ENCODE data around the gene PFDN6. TPM values are rescaled to one million over a fixed set of nuclear protein-coding genes. Genes with fewer than 3 reads are reported as not detected.

Gene PFDN6
- total RNA-seq, 1 donor from 2014 or later, result 71.8 TPM

Other genes with a start within 250 kb of the PFDN6 start
- gene HLA-DPA1, start 216.0 kb upstream of the PFDN6 start, total RNA-seq, result 201 and 213 TPM in 2 replicates
- gene HLA-DPB1, start 213.6 kb upstream of the PFDN6 start, total RNA-seq, result 93.9 and 99.1 TPM in 2 replicates
- 0.42 and 0.61 TPM in 2 replicates for gene COL11A2, start 97.1 kb upstream of the PFDN6 start, total RNA-seq
- 44.1 and 47.2 TPM in 2 replicates for gene RXRB, start 88.9 kb upstream of the PFDN6 start, total RNA-seq
- 60.7 and 62.1 TPM in 2 replicates for gene SLC39A7, start 88.7 kb upstream of the PFDN6 start, total RNA-seq
- gene HSD17B8, start 84.9 kb upstream of the PFDN6 start, total RNA-seq, result 6.9 TPM in 2 replicates
- gene RING1, start 81.1 kb upstream of the PFDN6 start, total RNA-seq, result 44.0 and 46.0 TPM in 2 replicates
- gene VPS52, start 17.7 kb upstream of the PFDN6 start, total RNA-seq, result 64.0 and 71.6 TPM in 2 replicates
- 1,946 and 1,985 TPM in 2 replicates for gene RPS18, start 17.5 kb upstream of the PFDN6 start, total RNA-seq
- 17.1 and 19.7 TPM in 2 replicates for gene B3GALT4, start 12.5 kb upstream of the PFDN6 start, total RNA-seq
- 68.2 and 70.7 TPM in 2 replicates for gene WDR46, start 362 bp upstream of the PFDN6 start, total RNA-seq
- 45.7 and 46.5 TPM in 2 replicates for gene RGL2, start 9.3 kb downstream of the PFDN6 start, total RNA-seq
- gene TAPBP, start 24.5 kb downstream of the PFDN6 start, total RNA-seq, result 415 TPM in 2 replicates
- 12.4 and 13.3 TPM in 2 replicates for gene ZBTB22, start 28.1 kb downstream of the PFDN6 start, total RNA-seq
- 76.7 and 80.6 TPM in 2 replicates for gene DAXX, start 33.4 kb downstream of the PFDN6 start, total RNA-seq
- gene KIFC1, start 102.2 kb downstream of the PFDN6 start, total RNA-seq, result 76.1 and 76.9 TPM in 2 replicates
- gene PHF1, start 121.4 kb downstream of the PFDN6 start, total RNA-seq, result 37.1 and 38.5 TPM in 2 replicates
- 134 and 135 TPM in 2 replicates for gene CUTA, start 128.5 kb downstream of the PFDN6 start, total RNA-seq
- gene SYNGAP1, start 130.5 kb downstream of the PFDN6 start, total RNA-seq, result 31.8 and 32.4 TPM in 2 replicates
- gene ZBTB9, start 165.0 kb downstream of the PFDN6 start, total RNA-seq, result 11.7 and 12.1 TPM in 2 replicates

Data from T-helper 1 cell treated with Interleukin-12 subunit alpha and Interleukin-12 subunit beta and Interleukin-4 antibody, amounts not matched to agents 30 ng/mL and 1 ng/mL, for 36 hours (primary cell).